WERI-Rb-1 (cell line): ENCODE measurements around the gene HOOK2.

Experiments used
- DNase-seq: peaks from one replicate; pipeline ENCODE4 v3.0.0-alpha.2; 2020
- H3K27ac ChIP-seq: fragments of 250-450 bp; sonication (Bioruptor Pico); 2 replicates; pipeline ENCODE4 v1.5.1; 2020; ENCODE audit warnings: mild to moderate bottlenecking, moderate library complexity
- H3K27me3 ChIP-seq: fragments of 250-450 bp; sonication (Bioruptor Pico); 2 replicates; pipeline ENCODE4 v1.5.1; 2021; ENCODE audit warnings: mild to moderate bottlenecking, low read depth, moderate library complexity; ENCODE audit not compliant: insufficient read depth, severe bottlenecking
- H3K36me3 ChIP-seq: fragments of 250-450 bp; sonication (Bioruptor Pico); 2 replicates; pipeline ENCODE4 v1.5.1; 2020; ENCODE audit warnings: mild to moderate bottlenecking, moderate library complexity
- H3K4me3 ChIP-seq: 2 replicates; pipeline ENCODE4 v1.5.1; 2011; ENCODE audit warnings: low read depth, mild to moderate bottlenecking, control low read depth, low read length
- H3K9me3 ChIP-seq: fragments of 250-450 bp; sonication (Bioruptor Pico); 2 replicates; pipeline ENCODE4 v1.5.1; 2021; ENCODE audit warnings: mild to moderate bottlenecking, moderate library complexity; ENCODE audit not compliant: severe bottlenecking
- TF ChIP-seq, protein P1 (sequence below): IDR thresholded peaks from 2 replicates; pipeline ENCODE4 v1.5.1; 2011; ENCODE audit warnings: low read depth, mild to moderate bottlenecking, control low read depth, inconsistent platforms, low read length

The HOOK2 gene

DNA sequence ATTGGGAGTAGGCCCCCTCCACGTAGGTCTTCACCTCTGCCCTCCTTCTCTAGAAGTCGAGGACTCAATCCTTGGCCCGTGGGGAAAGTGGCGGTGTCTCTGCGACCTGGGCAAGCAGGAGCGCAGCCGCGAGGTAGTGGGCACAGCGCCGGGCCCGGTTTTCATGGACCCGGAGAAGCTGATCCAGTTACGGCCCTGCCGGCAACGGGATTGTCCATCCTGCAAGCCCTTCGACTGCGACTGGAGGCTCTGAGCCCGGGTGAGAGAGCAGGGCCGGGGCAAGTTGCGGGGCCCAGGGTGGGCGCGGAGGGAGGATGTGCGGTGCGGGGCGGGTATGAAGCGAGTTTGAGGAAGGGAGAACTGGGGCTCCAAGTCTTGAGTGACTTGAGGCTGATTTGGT, 28.7 kb upstream of the HOOK2 start:
- Histone ChIP-seq H3K27me3 (no peaks in the 10 kb centered on the region), H3K36me3 (peaks cover 45% of the 10 kb centered on the region), H3K4me3 (no peak overlapping the region), H3K9me3 (no peaks in the 10 kb centered on the region), H3K27ac (no peak overlapping the region)
- DNase-seq: no peak
- TF ChIP-seq, protein P1, sequence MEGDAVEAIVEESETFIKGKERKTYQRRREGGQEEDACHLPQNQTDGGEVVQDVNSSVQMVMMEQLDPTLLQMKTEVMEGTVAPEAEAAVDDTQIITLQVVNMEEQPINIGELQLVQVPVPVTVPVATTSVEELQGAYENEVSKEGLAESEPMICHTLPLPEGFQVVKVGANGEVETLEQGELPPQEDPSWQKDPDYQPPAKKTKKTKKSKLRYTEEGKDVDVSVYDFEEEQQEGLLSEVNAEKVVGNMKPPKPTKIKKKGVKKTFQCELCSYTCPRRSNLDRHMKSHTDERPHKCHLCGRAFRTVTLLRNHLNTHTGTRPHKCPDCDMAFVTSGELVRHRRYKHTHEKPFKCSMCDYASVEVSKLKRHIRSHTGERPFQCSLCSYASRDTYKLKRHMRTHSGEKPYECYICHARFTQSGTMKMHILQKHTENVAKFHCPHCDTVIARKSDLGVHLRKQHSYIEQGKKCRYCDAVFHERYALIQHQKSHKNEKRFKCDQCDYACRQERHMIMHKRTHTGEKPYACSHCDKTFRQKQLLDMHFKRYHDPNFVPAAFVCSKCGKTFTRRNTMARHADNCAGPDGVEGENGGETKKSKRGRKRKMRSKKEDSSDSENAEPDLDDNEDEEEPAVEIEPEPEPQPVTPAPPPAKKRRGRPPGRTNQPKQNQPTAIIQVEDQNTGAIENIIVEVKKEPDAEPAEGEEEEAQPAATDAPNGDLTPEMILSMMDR: no peak

DNA sequence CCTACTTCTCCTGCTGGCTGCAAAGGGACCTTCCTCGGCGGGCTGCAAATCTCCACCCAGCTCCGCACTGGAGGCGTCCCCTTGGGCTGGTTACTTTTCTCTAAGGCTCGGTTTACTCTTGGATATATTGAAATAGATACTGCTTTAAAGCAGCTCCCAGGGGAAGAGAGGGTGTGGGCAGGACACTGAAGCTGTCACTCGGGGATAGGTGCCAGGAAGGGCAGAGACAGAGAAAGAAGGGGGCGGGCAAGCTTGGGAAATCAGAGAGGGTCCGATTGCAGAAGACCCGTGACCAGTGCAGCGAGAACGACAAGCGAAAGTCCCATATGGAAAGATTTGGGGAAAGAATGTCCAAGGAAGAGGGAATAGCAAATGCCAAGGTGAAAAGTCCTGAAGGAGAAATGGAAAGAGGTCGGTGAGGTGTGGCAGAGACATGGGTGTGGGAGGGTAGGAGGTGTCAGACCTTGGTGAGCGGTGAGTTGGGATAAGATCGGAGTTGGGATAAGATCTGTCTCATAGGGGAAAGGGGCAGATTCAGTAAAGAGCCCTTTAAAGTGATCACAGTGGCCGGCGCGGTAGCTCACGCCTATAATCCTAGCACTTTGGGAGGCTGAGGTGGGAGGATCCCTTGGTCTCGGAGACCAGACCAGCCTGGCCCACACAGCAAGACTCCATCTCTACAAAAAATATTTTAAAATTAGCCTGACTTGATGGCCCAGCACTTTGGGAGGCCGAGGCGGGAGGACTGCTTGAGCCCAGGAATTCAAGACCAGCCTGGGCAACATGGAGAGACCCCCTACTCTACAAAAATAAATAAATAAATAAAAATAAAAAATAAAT, 27.1 kb upstream of the HOOK2 start:
- Histone ChIP-seq H3K9me3 (no peaks in the 10 kb centered on the region), H3K4me3 (peak overlapping the region; percentile 86), H3K27ac (peak overlapping the region; percentile 92), H3K36me3 (peaks cover 41% of the 10 kb centered on the region), H3K27me3 (no peaks in the 10 kb centered on the region)
- DNase-seq: no peak
- TF ChIP-seq, protein P1: no peak

DNA sequence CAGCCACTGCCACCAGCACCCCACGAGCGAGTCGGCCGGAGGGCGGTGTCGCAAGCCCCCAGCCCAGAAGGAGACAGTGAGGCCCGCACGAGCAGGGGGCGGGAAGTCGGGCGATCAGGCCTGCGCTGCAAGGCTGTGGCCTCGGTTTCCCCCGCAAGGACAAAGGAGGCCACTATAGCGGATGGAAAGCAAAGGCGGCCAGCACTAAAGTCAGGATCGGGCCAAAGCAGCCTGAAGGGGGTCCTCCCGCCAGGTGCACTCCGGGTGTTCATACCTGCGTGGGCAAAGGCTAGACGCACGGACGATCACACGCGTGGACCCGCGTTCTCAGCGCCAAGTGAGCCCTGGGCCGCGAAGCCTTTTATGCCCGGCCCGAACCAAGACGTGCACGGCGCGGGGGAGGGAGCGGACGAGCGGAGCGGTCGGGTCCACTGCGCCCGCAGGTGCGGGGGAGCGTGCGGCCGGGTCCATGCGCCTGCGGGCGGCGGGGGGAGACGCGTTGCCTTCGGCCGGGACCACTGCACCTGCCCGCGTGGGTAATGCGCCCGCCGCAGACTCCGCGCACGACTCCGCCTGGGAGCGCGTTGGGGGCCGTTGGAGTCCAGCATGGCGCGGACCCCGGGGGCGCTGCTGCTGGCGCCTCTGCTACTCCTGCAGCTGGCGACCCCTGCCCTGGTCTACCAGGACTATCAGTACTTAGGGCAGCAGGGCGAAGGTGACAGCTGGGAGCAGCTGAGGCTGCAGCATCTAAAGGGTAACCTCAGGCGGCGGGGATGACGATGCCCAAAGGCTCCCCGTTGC, 26.3 kb upstream of the HOOK2 start, which contains the start of the genes PRDX2 and THSD8:
TSS of gene PRDX2 (minus strand) at position 335 of the 801 bp plus-strand sequence. CDS start 539 bp downstream, outside the sequence.
TSS of gene THSD8 (plus strand) at position 604 of the 801 bp plus-strand sequence. CDS start at position 607, 3 bp downstream.
- Histone ChIP-seq H3K36me3 (peaks cover 42% of the 10 kb centered on the region), H3K27ac (peak within 1 kb of the TSS; percentile 92), H3K27me3 (no peaks in the 10 kb centered on the region), H3K4me3 (peak within 1 kb of the TSS; percentile 86), H3K9me3 (no peaks in the 10 kb centered on the region)
- TF ChIP-seq, protein P1: 0 out of 2 replicates have a peak, but pooled peaks have one; percentile 2
- DNase-seq: peak; percentile 82

- peak overlapping the region; percentile 86 for H3K4me3 ChIP-seq
- H3K36me3 ChIP-seq: peaks cover 42% of the 10 kb centered on the region
- DNase-seq: no peak
- TF ChIP-seq, protein P1: no peak
- no peaks in the 10 kb centered on the region for H3K27me3 ChIP-seq
- no peaks in the 10 kb centered on the region for H3K9me3 ChIP-seq
- H3K27ac ChIP-seq: peak overlapping the region; percentile 92
These were observed 25.6 kb upstream of the HOOK2 start for GRCh38 chr19:12800923-12801465.

DNA sequence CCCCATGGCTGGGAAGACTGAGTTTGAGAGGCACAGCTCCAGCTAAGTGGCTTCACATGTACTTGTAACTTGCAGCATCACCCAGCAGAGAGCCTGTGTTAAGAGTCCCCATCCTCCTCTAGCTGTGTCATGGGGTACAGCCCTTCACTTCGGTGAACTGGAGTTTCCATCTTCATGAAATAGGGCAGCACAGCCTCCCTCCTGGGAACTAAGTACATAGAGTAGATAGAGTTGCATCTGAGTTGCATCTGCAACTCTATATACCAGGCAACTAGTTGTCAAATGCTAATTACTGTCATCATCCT, 25.1 kb upstream of the HOOK2 start:
- TF ChIP-seq, protein P1: no peak
- no peaks in the 10 kb centered on the region for H3K9me3 ChIP-seq
- no peaks in the 10 kb centered on the region for H3K27me3 ChIP-seq
- DNase-seq: no peak
- H3K4me3 ChIP-seq: peak overlapping the region; percentile 86
- H3K36me3 ChIP-seq: peaks cover 42% of the 10 kb centered on the region
- H3K27ac ChIP-seq: no peak overlapping the region
